ENCODE measurements around the gene FUT9.

Gene FUT9

GRCh38 chr6:95998133-95998532, 17.6 kb upstream of the FUT9 start:
- Histone ChIP-seq H3K36me3 (no peaks in the 10 kb centered on the region), H3K27me3 (no peaks in the 10 kb centered on the region), H3K9me3 (no peaks in the 10 kb centered on the region), H3K4me1 (no peaks in the 10 kb centered on the region), H3K4me3 (ENCODE audit: low read depth, low read length) (no peak overlapping the region)
- TF ChIP-seq CTCF (IDR thresholded peaks at IDR 0.05; ENCODE audit: low read depth, low read length), result no peak
- DNase-seq, result no peak

GRCh38 chr6:96001891-96002575, 13.7 kb upstream of the FUT9 start:
- Histone ChIP-seq H3K9me3 (no peaks in the 10 kb centered on the region), H3K36me3 (no peaks in the 10 kb centered on the region), H3K4me1 (no peaks in the 10 kb centered on the region), H3K4me3 (ENCODE audit: low read depth, low read length) (no peak overlapping the region), H3K27me3 (no peaks in the 10 kb centered on the region)
- DNase-seq, result no peak
- TF ChIP-seq CTCF (IDR thresholded peaks at IDR 0.05; ENCODE audit: low read depth, low read length), result no peak

GRCh38 chr6:96002576-96002910, 13.2 kb upstream of the FUT9 start:
- no peak for DNase-seq
- no peak for TF ChIP-seq CTCF (IDR thresholded peaks at IDR 0.05; ENCODE audit: low read depth, low read length)
- Histone ChIP-seq H3K4me3 (ENCODE audit: low read depth, low read length) (no peak overlapping the region), H3K36me3 (no peaks in the 10 kb centered on the region), H3K27me3 (no peaks in the 10 kb centered on the region), H3K4me1 (no peaks in the 10 kb centered on the region), H3K9me3 (no peaks in the 10 kb centered on the region)

- Histone ChIP-seq H3K27me3 (no peaks in the 10 kb centered on the region), H3K4me1 (no peaks in the 10 kb centered on the region), H3K4me3 (ENCODE audit: low read depth, low read length) (no peak overlapping the region), H3K9me3 (no peaks in the 10 kb centered on the region), H3K36me3 (no peaks in the 10 kb centered on the region)
- no peak for TF ChIP-seq CTCF (IDR thresholded peaks at IDR 0.05; ENCODE audit: low read depth, low read length)
- DNase-seq, result no peak
Measured at GRCh38 chr6:96002912-96003311, 12.9 kb upstream of the FUT9 start.

- DNase-seq, result no peak
- Histone ChIP-seq H3K4me3 (ENCODE audit: low read depth, low read length) (no peak overlapping the region), H3K9me3 (no peaks in the 10 kb centered on the region)
Measured at GRCh38 chr6:96007663-96008062, 8.1 kb upstream of the FUT9 start.

More at GRCh38 chr6:96007663-96008062, 8.1 kb upstream of the FUT9 start:
- no peaks in the 10 kb centered on the region for H3K4me1 ChIP-seq
- H3K27me3 ChIP-seq, result no peaks in the 10 kb centered on the region
- no peaks in the 10 kb centered on the region for H3K36me3 ChIP-seq
- no peak for TF ChIP-seq CTCF (IDR thresholded peaks at IDR 0.05; ENCODE audit: low read depth, low read length)
